IMR-90 (cell line): ENCODE results near the gene S1PR5. TPM values are rescaled to one million over a fixed set of nuclear protein-coding genes. Genes with fewer than 3 reads are reported as not detected.

Experiments used
- ATAC-seq: fragments of 200-7000 bp; cut with Tn5 transposase; 2 replicates; pipeline ENCODE4 v1.9.1; 2020; ENCODE audit warnings: low read depth, mild to moderate bottlenecking, moderate library complexity
- BruUV-seq: library from RNA; stranded (reverse); fragments of 400-500 nt; replicated peaks from 2 replicates; lab custom pipeline; 2021; lab: Mats Ljungman, UMichigan
- CTCF ChIA-PET: fragments of 300-600 bp; formaldehyde crosslinking; extraction: SDS; loops from one replicate; lab custom pipeline; 2021; ENCODE audit warnings: antibody characterized with exemption; lab: Yijun Ruan, JAX
- POLR2A ChIA-PET: fragments of 300-600 bp; sonication (Branson Sonifier 250); formaldehyde crosslinking; loops from one replicate; lab custom pipeline; 2022; ENCODE audit warnings: antibody characterized with exemption; ENCODE audit not compliant: unreplicated experiment; lab: Charles Lee
- DNase-seq: peaks from one replicate; pipeline ENCODE4 v3.0.0; 2013
- H2AFZ ChIP-seq: replicated peaks from 2 replicates; pipeline ENCODE3; 2013; ENCODE audit warnings: low read length, mild to moderate bottlenecking; ENCODE audit not compliant: poor library complexity
- H2AK5ac ChIP-seq: 2 replicates; pipeline ENCODE4 v1.6.1; 2013; ENCODE audit warnings: low read depth, low read length, inconsistent platforms
- H2AK9ac ChIP-seq: replicated peaks from 2 replicates; pipeline ENCODE3; 2013; ENCODE audit warnings: mild to moderate bottlenecking, low read depth, low read length, moderate library complexity; ENCODE audit not compliant: poor library complexity
- H2BK120ac ChIP-seq: 2 replicates; pipeline ENCODE4 v1.6.1; 2013; ENCODE audit warnings: low read depth, low read length, inconsistent platforms
- H2BK15ac ChIP-seq: 3 replicates; pipeline ENCODE4 v1.6.1; 2013; ENCODE audit warnings: low read depth, low read length, inconsistent platforms
- H2BK20ac ChIP-seq: 2 replicates; pipeline ENCODE4 v1.6.1; 2013; ENCODE audit warnings: low read depth, mild to moderate bottlenecking, inconsistent platforms, low read length, moderate library complexity
- H2BK5ac ChIP-seq: 2 replicates; pipeline ENCODE4 v1.6.1; 2013; ENCODE audit warnings: mild to moderate bottlenecking, low read depth, low read length, inconsistent platforms; ENCODE audit not compliant: poor library complexity, severe bottlenecking
- H3K14ac ChIP-seq: replicated peaks from 2 replicates; pipeline ENCODE4 v1.6.1; 2013; ENCODE audit warnings: low read depth, low read length, inconsistent platforms
- H3K18ac ChIP-seq: 2 replicates; pipeline ENCODE4 v1.6.1; 2013; ENCODE audit warnings: low read depth, low read length, control low read depth
- H3K23ac ChIP-seq: 2 replicates; pipeline ENCODE4 v1.6.1; 2013; ENCODE audit warnings: low read depth, low read length, inconsistent platforms
- H3K27ac ChIP-seq: 2 replicates; pipeline ENCODE4 v1.5.1; 2013; ENCODE audit warnings: mild to moderate bottlenecking, control low read depth, low read length; ENCODE audit not compliant: insufficient read depth
- H3K27me3 ChIP-seq: 2 replicates; pipeline ENCODE4 v1.6.1; 2013; ENCODE audit warnings: low read length; ENCODE audit not compliant: control insufficient read depth, insufficient read depth
- H3K36me3 ChIP-seq: 2 replicates; pipeline ENCODE4 v1.6.1; 2013; ENCODE audit warnings: low read length, mixed read lengths; ENCODE audit not compliant: control insufficient read depth, insufficient read depth
- H3K4ac ChIP-seq: 2 replicates; pipeline ENCODE4 v1.6.1; 2013; ENCODE audit warnings: low read depth, low read length, inconsistent platforms
- H3K4me1 ChIP-seq: 2 replicates; pipeline ENCODE4 v1.6.1; 2013; ENCODE audit warnings: low read length, mixed read lengths; ENCODE audit not compliant: control insufficient read depth, insufficient read depth
- H3K4me2 ChIP-seq: 2 replicates; pipeline ENCODE4 v1.6.1; 2013; ENCODE audit warnings: low read depth, mild to moderate bottlenecking, control low read depth, low read length, moderate library complexity
- H3K4me3 ChIP-seq: 2 replicates; pipeline ENCODE4 v1.5.1; 2013; ENCODE audit warnings: low read depth, mild to moderate bottlenecking, control low read depth, low read length, moderate library complexity; ENCODE audit not compliant: insufficient read depth
- H3K56ac ChIP-seq: 2 replicates; pipeline ENCODE4 v1.6.1; 2013; ENCODE audit warnings: low read length, inconsistent platforms; ENCODE audit not compliant: insufficient read depth; ENCODE audit errors: extremely low read depth
- H3K79me1 ChIP-seq, 2 experiments: 2 replicates each; pipeline ENCODE4 v1.6.1; 2013; ENCODE audit warnings: low read length in 2 of 2, inconsistent platforms in 1 of 2, low read depth in 1 of 2
- H3K9ac ChIP-seq: 2 replicates; pipeline ENCODE4 v1.6.1; 2013; ENCODE audit warnings: low read depth, low read length, control low read depth
- H3K9me1 ChIP-seq: 2 replicates; pipeline ENCODE4 v1.6.1; 2013; ENCODE audit warnings: low read length, inconsistent platforms; ENCODE audit not compliant: insufficient read depth
- H3K9me3 ChIP-seq: 2 replicates; pipeline ENCODE4 v1.6.1; 2013; ENCODE audit warnings: low read length; ENCODE audit not compliant: control insufficient read depth, insufficient read depth
- H4K20me1 ChIP-seq: 2 replicates; pipeline ENCODE4 v1.6.1; 2013; ENCODE audit warnings: low read length, inconsistent platforms; ENCODE audit not compliant: insufficient read depth
- H4K5ac ChIP-seq: 2 replicates; pipeline ENCODE4 v1.6.1; 2013; ENCODE audit warnings: mild to moderate bottlenecking, low read depth, low read length, control low read depth
- H4K8ac ChIP-seq, 2 experiments: 2 replicates each; pipeline ENCODE4 v1.6.1; 2013; ENCODE audit warnings: low read depth in 2 of 2, low read length in 2 of 2, control low read depth in 1 of 2, inconsistent platforms in 1 of 2
- H4K91ac ChIP-seq: 2 replicates; pipeline ENCODE4 v1.6.1; 2013; ENCODE audit warnings: low read depth, low read length, inconsistent platforms; ENCODE audit not compliant: insufficient read depth
- CHD1 ChIP-seq: IDR thresholded peaks from 2 replicates; pipeline ENCODE4 v1.6.1; 2012; ENCODE audit warnings: low read depth, low read length, improper control_type of control experiment
- MAFK ChIP-seq: IDR thresholded peaks from 2 replicates; pipeline ENCODE4 v1.6.1; 2012; ENCODE audit warnings: low read depth, low read length, improper control_type of control experiment
- RAD21 ChIP-seq: IDR thresholded peaks from 2 replicates; pipeline ENCODE4 v1.6.1; 2012; ENCODE audit warnings: low read length, improper control_type of control experiment
- WGBS, 2 experiments: methylation state at CpG; one replicate each; pipeline versions ENCODE4 v1.1.5 to v1.1.7; 2013; ENCODE audit warnings: missing lambda C conversion rate in 2 of 2; ENCODE audit not compliant: insufficient read length in 1 of 2; ENCODE audit errors: extremely low coverage in 2 of 2; 5-methylcytosine and 5-hydroxymethylcytosine counted together
- dilution Hi-C: fragments of 300-500 bp; cut with HindIII; formaldehyde crosslinking; loops from one replicate; pipeline ENCODE4 v1.14.3; 2018; ENCODE audit warnings: low sequenced_read_pairs; ENCODE audit not compliant: unreplicated experiment
- in situ Hi-C: fragments of 300-500 bp; cut with MboI; formaldehyde crosslinking; loops from 3 replicates; pipeline ENCODE4 v1.14.3; 2019; ENCODE audit warnings: low sequenced_read_pairs, inconsistent platforms, mixed read lengths
- intact Hi-C: fragments of 100-400 bp; cut with micrococcal nuclease; formaldehyde crosslinking; loops from 2 replicates; pipeline ENCODE4 v1.10.0; 2022
- polyA plus RNA-seq, 3 experiments: library from polyadenylated mRNA; depleted of rRNA; stranded (reverse); fragments of >200 nt; gene quantifications; 2 replicates each; pipeline ENCODE4 v1.2.3, GENCODE V29; 2012; ENCODE audit warnings: low replicate concordance in 1 of 3
- total RNA-seq: library from RNA; depleted of rRNA; stranded (reverse); fragments of >200 nt; gene quantifications from 2 replicates; pipeline ENCODE4 v1.2.3, GENCODE V29; 2012
- TF ChIP-seq, protein P1 (sequence below): fragments of 150-350 bp; IDR thresholded peaks from 2 replicates; pipeline ENCODE4 v1.6.1; 2017; ENCODE audit warnings: mild to moderate bottlenecking, antibody characterized with exemption, low read length, low read depth

The S1PR5 gene
- total and polyA plus RNA-seq, 2 of the 4 experiments (the other 2 are of a cell fraction): 0.36 to 0.55 TPM

DNA sequence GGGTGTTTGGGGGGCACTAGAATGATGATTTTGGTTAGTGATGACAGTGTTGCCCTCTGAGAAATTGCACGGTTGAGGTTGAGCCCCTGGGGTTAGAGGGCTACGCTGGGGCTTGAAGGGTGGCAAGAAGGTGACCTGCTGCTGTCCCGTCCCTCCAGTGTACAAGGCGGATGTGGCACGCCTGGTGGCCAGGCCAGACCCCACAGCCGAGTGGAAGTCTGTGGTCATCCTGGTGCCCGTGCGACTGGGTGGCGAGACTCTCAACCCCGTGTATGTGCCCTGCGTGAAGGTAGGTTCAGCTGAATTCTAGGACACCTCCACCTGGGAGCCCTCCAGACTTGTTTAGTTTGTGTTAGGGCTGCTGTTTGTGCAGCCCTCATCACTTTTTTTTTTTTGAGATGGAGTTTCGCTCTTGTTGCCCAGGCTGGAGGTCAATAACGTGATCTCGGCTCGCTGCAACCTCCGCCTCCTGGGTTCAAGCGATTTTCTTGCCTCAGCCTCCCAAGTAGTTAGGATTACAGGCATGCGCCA is 31.6 kb upstream of the S1PR5 start:
- no TSS peak for BruUV-seq
- CTCF ChIA-PET: no interaction called here
- Histone ChIP-seq H3K14ac (no peak overlapping the region), H4K8ac (no peak overlapping the region), H2AK9ac (peak overlapping the region; percentile 66), H3K36me3 (peaks cover 52% of the 10 kb centered on the region), H2BK20ac (no peak overlapping the region), H3K4me3 (no peak overlapping the region), H3K79me1 (peaks cover 20 to 44% of the 10 kb centered on the region in 2 experiments), H2AK5ac (no peak overlapping the region), H3K18ac (no peak overlapping the region), H3K56ac (no peak overlapping the region), H4K5ac (no peak overlapping the region), H3K27ac (no peak overlapping the region), H3K4ac (no peak overlapping the region), H3K9me1 (peaks cover 13% of the 10 kb centered on the region; the same call in 1 of the 2 replicates), H4K91ac (no peak overlapping the region), H3K4me2 (no peak overlapping the region), H3K23ac (no peak overlapping the region), H3K9me3 (no peaks in the 10 kb centered on the region), H3K9ac (no peak overlapping the region), H2BK5ac (no peak overlapping the region), H2AFZ (no peak overlapping the region), H2BK15ac (no peak overlapping the region), H4K20me1 (peaks cover 14% of the 10 kb centered on the region), H2BK120ac (no peak overlapping the region), H3K27me3 (no peaks in the 10 kb centered on the region), H3K4me1 (peaks cover 5% of the 10 kb centered on the region; the same call in 1 of the 2 replicates)
- 98% methylated on average over 13 of the region's 18 CpGs; no CpG with 5 or more reads in 1 of the 2 experiments for WGBS, 2 experiments
- dilution Hi-C loops: no loop called here
- in situ Hi-C loops: no loop called here
- no peak for ATAC-seq
- intact Hi-C loops: no loop called here
- POLR2A ChIA-PET: no interaction called here
- no peak for DNase-seq
- TF ChIP-seq RAD21 (no peak), MAFK (no peak), CHD1 (no peak)
- TF ChIP-seq, protein P1, sequence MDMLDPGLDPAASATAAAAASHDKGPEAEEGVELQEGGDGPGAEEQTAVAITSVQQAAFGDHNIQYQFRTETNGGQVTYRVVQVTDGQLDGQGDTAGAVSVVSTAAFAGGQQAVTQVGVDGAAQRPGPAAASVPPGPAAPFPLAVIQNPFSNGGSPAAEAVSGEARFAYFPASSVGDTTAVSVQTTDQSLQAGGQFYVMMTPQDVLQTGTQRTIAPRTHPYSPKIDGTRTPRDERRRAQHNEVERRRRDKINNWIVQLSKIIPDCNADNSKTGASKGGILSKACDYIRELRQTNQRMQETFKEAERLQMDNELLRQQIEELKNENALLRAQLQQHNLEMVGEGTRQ: no peak
